GM21825 (cell line): Measurements from ENCODE around the gene PTPRN2.

Experiments
- ATAC-seq: cut with Tn5 transposase; IDR thresholded peaks from one replicate; pipeline ENCODE4 v1.9.1; 2021; ENCODE audit warnings: mild to moderate bottlenecking, moderate library complexity; ENCODE audit not compliant: unreplicated experiment

PTPRN2 gene

GRCh38 chr7:158067931-158068482 is 519.6 kb downstream of the PTPRN2 start:
- ATAC-seq = no peak

- no peak for ATAC-seq
Measured at GRCh38 chr7:158067219-158067930, 520.2 kb downstream of the PTPRN2 start.

- ATAC-seq = no peak
Measured at GRCh38 chr7:158066085-158066484, 521.5 kb downstream of the PTPRN2 start.

- ATAC-seq = no peak
Measured at GRCh38 chr7:158065340-158065739, 522.3 kb downstream of the PTPRN2 start.

GRCh38 chr7:158064631-158065030 is 523.0 kb downstream of the PTPRN2 start:
- ATAC-seq = no peak

GRCh38 chr7:158063850-158064610 is 523.6 kb downstream of the PTPRN2 start:
- no peak for ATAC-seq

- no peak for ATAC-seq
Measured at GRCh38 chr7:158062661-158063060, 525.0 kb downstream of the PTPRN2 start.

GRCh38 chr7:158061884-158062656 is 525.6 kb downstream of the PTPRN2 start:
- no peak for ATAC-seq

GRCh38 chr7:158061026-158061630 is 526.5 kb downstream of the PTPRN2 start:
- ATAC-seq = no peak

GRCh38 chr7:158060216-158060615 is 527.4 kb downstream of the PTPRN2 start:
- no peak for ATAC-seq

- ATAC-seq = no peak
Measured at GRCh38 chr7:158057446-158057845, 530.2 kb downstream of the PTPRN2 start.

GRCh38 chr7:158056761-158057160 is 530.9 kb downstream of the PTPRN2 start:
- ATAC-seq = no peak

- no peak for ATAC-seq
Measured at GRCh38 chr7:158055726-158056510, 531.7 kb downstream of the PTPRN2 start.

GRCh38 chr7:158054611-158055010 is 533.0 kb downstream of the PTPRN2 start:
- ATAC-seq = no peak

GRCh38 chr7:158054081-158054480 is 533.5 kb downstream of the PTPRN2 start:
- ATAC-seq = no peak

GRCh38 chr7:158053183-158053915 is 534.3 kb downstream of the PTPRN2 start:
- no peak for ATAC-seq

GRCh38 chr7:158052381-158053060 is 535.1 kb downstream of the PTPRN2 start:
- ATAC-seq = no peak

- ATAC-seq = no peak
Measured at GRCh38 chr7:158051776-158052175, 535.8 kb downstream of the PTPRN2 start.
